Stimulated activated CD8-positive, alpha-beta memory T cell treated with anti-CD3 and anti-CD28 coated beads, Interleukin-15, amount 100 ng/mL, for 24 hours (primary cell): ENCODE measurements around the gene MKNK1.
A peak's percentile ranks its signal among the peaks of the same experiment; 100 is the strongest.

Experiments used
- DNase-seq: peaks from one replicate; pipeline ENCODE4 v3.0.0-alpha.2; 2020; ENCODE audit warnings: low read depth

Gene MKNK1

DNA sequence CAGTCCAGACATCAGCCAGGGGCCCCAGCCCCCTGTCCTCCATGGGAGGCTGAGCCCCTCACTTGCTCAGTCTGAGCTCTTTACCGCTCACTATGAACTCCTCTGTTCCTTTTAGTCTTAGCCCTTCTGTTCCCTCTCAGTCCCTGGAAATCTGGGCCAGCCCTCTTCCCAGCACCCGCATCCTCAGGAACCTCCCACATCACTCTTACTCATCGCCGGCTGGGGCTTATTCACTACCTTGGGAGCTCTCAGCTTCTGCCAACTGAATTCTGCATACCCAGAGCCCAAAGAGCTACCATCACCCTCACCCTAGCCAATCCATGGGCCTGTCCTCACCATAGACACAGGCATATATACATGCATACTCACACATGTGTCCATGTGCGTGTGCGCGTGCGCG lies 64.1 kb downstream of the MKNK1 start:
- no peak for DNase-seq

DNA sequence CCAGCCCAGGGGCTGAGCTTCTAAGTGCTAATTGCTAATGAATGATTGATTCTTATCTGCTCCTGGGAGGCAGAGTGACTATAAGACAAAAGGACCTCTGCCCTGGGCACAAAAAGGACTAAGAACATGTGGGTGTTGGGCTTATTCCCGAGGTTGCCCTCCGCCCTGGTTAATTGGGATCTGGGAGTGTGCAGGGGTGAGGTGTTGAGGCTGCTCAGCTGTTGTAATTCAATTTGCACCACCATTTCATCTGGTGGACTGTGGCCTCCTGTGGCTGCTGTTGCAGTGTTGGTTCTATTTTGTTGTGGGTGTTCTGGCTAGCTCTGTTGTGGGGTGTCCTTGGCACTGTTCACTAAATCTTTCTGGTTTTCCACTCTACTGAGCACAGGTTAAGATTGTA lies 65.9 kb downstream of the MKNK1 start:
- DNase-seq: no peak

DNA sequence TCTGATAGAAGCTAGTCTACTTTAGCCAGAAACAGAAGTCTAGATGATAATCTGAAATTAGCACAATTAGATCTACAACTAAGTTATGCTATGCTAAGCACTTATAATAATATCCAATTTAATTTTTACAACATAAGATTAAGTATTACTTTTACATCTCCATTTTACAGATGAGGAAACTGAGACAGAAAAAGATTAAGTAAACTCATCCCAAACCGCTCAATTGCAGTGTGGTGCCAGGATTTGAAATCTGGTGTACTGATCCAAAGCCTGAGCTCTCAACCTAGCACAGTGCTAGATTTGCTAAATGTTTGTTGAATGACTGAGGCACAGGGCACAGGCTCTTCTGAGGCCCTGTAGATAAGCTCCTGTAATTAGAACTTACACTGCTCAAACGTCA lies 66.4 kb downstream of the MKNK1 start:
- no peak for DNase-seq

DNA sequence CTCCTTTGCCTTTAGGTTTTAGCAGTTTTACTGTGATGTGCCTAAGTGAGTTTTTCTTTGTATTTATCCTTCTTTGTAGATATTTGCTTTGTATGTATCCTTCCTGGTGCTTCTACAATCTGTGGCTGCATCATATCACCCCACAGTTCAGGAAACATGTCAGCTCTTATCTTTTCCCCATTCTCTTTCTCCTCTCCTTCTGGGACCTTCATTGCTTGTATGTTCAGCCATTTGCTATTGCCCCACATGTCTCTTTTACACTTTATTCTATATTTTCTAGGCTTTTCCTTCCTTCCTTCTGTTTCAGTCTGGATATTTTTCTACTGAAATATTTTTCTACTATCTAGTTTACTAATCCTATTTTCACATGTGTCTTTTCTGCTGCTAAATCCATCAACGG lies 67.5 kb downstream of the MKNK1 start:
- no peak for DNase-seq

DNA sequence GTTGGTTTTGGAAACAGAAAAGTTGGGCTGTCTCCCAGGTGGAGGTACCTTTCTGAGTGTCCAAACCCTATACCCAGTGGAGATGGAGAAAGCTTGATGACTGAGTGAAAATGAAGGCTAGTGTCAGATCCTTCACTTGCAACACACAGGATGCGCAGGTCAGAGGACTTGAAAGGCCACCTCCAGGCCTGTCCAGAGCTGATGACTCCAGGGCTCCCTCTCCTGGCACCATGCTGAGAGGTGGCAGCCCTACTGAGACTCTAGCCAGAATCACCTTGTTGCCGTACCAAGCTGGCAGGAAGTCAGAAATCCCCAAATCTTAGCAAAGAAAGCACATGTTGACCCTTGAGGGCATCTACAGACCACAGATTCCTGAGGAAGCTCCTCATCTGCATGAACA lies 69.0 kb downstream of the MKNK1 start:
- DNase-seq: no peak

DNA sequence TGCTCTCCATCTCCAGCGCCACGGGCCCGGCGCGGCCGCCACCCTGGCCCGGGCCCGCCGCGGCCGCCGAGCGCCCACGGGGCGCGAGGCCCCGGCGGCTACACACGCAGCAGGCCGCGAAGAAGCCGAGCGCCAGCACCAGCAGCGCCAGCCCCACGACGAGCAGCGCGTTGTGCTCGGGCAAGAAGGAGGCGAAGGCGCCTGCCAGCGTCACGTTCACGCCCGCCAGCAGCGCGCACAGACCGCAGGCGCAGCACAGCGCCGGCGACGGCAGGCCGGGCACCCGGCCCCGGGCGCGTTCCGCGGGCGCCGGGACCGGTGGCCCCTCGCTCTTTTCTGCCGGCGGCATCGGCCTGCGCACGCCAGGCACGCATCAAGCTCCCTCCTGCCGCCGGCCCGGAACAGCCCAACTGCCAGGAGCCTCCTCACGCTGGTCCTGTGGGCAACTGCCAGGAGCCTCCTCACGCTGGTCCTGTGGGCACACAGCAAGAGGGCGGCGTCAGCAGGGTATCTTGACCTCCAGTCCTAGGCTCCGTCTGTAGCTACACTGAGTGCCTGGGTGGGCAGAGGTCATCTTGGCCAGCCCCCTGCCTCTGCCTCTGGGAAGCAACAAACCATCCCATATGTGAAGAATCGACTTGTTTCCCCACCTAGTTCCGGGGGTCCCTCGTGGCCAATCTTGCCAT lies 70.7 kb downstream of the MKNK1 start:
- peak; percentile 19 for DNase-seq

DNA sequence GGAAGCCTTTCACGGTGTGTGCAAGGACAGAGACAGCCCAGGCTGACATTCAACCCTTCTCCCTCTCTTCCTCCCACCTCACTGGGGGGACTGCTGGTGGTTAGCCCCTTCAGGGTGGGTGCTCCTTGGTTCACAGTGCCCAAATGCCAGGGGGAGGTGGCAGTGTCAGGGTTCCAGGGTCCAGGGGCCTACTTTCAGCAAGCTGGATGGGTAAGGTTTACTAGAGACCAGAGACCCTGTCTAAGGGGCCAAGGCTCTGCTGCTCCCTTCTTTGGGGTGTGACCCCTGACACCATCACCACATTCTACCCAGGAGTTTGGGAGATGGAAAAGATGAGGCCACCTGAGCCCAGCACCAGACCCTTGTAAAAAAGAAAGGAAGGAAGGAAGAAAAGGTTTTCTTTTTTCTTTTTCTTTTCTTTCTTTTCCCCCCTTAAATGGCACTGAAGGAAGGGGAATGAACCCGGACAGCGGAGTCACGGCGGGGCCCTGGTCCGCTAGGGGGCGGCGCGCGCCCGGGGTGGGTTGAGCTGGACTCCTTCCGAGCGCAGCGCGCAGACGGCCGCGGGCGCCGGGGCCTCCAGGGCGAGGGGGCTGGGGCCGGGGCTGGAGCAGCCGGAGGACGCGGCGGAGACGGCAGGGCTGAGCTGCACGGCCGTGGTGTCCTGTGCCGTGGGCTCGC lies 71.4 kb downstream of the MKNK1 start:
- peak; percentile 41 for DNase-seq

DNA sequence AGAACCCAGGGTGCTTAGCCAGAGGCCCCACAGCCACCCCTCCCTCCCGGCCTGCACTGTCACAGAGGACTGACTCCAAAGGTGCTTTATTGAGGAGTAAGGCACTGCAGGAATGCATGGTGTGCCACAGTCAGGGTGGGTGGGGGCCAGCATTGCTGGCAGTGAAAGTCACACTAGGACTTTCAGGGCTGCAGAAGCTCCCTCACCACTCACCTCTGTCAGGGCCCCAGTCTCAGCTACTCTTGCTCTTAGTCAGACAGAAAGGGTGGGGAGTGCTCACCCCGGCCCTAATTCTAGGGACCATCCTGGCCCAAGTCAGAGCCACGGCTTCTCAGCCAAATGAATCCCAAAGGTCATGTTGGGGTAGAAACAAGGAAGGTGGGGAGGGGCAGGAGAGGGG lies 72.0 kb downstream of the MKNK1 start:
- no peak for DNase-seq

DNA sequence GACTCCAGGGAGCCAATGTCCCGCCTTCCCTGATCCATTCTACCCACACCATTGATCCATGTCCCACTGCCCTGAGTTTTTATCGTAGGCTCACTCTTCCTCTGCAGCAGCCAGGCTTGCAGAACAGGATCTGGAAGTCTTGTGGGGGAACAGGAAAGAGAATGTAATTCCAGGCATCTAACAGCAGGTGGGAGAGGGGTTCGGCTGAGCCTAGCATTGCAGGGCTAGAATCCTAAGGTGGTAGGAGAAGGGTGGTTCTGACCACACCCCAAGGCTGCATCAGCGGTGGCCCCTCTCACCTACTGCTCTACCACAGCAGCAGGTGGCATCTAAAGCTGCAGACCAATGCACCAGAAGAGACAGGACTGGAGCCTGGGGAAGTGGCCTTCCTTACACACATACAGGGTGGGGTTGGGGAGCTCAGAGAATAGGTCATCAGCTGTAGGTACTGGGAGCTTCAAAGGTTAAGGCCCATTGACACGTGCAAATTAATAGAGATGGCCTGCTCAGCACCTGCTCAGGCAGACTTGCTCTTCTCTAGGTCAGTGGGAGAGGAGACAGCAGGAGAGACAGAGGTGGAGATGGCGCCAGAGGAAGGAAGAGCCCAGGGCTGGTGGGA lies 73.2 kb downstream of the MKNK1 start:
- DNase-seq: no peak

DNA sequence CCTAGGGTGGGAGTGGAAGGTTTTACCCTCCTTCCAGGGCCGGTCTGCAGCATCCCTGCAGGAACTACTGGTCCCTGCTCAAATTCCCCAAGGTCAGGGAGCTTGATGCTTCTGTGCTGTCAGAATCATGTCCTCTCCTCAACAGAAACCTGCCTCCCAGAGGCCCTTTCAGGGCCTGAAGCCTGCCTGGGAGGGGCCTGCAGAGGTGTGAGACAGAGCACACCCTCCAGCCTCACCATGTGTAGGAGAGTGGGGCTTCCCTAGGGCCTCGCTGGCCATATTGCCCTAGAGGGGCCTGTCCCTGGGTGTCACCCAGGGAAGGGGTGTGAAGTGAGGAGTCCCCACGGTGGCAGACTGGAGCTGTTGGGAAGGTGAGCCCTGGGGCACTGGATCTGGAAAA lies 73.8 kb downstream of the MKNK1 start:
- no peak for DNase-seq

DNA sequence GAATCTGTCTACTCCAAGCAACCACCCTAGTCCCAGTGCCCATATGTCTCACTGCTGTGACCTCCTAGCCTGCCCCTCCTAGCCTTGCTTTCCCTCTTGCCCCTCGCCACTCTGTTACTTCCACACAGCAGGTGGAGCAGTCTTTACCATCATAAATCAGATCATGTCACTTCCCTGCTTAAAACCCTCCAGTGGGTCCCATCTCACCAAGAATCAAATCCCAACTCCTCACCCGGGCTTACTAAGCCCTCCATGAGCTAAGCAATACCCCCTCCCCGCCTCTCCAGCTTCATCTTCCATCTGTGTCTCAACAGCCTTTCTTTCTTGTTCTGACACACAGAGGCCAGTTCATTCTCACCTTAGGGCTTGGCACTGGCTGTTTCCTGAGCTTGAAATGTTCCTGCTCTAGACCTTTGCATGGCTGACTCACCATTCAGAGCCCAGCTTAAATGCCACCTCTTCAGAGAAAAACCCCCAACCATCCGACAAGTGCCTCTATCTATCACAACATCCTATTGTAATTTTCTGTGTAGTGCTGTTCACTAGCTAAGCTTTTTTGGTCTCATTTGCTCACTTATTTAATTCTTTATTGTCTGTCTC lies 74.9 kb downstream of the MKNK1 start:
- DNase-seq: no peak

DNA sequence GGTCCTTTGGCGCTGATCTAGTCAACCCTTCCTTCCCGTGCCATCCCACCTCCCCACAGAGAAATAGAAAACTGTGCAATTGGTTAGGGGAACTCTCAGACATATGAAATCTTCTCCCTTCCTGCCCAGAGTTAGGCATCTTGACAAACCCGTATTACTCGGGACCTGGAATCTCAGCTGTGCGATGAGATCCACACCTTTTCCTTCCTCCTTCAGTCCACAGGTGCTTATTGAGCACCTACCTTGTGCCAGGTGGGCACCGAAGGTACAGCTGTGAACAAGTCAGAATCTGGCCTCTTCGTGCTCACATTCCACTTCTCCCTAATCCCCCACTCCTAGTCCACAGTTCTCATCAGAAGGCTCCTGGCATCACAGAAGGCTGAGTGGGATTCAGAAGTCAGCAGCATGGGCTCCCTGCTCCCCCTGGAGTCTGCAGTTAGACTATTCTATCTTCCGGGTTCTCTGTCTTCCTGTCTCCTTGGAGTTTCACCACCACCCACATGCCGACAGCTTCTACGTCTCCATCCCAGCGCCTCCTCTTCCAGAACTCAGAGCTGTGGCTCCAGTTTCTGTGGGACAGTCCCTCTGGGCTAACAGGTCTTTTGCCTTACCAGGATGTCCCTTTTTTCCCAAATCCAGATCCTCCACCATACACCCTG lies 75.6 kb downstream of the MKNK1 start:
- DNase-seq: no peak

DNA sequence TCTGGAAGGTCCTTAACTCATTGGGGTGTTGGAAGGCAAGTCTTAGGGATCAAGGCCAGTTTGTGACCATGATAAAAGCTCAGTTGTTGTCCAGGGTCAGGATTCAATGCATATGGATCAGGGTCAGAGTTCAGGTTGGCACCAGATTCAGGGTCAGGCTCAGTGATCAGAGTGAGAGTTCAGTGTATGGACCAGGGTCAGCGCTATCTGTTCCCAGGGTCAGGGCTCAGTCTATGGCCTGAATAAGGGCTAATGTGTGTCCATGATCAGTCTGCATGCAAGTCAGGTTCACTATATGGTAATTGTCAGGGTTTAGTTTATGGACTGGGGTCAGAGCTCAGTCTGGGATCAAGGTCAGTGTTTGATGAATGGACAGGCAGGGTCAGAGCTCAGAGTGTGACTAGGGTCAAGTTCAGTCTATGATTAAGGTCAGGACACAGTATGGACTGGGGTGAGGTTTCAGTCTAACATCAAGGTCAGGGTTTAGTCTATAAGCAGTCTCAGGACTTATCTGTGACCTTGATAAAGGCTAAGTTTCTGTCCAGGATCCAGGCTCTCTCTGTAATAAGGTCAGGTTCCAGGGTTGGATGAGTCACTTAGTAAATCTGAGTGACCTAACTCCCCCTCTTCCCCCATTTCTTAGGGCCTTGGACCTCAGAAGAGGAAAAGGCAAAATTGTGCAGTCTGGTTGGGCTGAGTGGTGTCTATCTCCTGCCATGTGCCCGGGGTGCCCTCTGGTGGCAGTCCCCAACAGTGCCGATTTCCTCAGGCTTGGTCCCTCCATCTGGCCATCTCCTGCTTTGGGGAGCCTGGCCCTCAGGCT lies 76.4 kb downstream of the MKNK1 start:
- peak; percentile 53 for DNase-seq

DNA sequence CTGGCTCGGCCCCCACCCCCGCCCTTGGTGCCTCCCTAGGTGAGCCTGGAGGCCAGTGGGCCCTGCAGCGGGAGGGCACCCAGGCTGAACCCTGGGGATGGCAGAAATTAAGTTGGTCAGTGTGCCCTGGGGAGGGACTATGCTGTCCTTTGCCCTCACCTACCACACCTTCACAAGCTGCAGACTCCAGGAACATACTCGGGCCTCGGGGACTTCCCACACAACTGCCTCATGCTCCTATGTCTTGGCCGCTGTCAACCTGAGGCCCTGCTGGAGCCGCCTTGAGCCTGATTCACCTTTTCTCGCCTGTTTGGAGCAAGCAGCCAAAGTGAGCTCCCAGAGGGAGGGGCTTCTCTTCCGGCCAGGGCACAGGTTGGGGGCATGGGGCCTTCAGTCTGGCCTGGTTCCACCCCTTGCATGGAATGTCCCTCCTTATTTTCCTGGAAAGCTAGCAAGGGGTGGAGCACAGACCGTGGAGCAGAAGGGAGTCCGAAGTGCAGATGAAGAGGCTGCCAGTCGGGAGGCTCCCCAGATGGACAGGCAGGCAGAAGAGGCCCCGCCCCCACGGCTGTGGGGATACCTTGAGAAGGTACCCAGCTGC lies 77.3 kb downstream of the MKNK1 start:
- no peak for DNase-seq

DNA sequence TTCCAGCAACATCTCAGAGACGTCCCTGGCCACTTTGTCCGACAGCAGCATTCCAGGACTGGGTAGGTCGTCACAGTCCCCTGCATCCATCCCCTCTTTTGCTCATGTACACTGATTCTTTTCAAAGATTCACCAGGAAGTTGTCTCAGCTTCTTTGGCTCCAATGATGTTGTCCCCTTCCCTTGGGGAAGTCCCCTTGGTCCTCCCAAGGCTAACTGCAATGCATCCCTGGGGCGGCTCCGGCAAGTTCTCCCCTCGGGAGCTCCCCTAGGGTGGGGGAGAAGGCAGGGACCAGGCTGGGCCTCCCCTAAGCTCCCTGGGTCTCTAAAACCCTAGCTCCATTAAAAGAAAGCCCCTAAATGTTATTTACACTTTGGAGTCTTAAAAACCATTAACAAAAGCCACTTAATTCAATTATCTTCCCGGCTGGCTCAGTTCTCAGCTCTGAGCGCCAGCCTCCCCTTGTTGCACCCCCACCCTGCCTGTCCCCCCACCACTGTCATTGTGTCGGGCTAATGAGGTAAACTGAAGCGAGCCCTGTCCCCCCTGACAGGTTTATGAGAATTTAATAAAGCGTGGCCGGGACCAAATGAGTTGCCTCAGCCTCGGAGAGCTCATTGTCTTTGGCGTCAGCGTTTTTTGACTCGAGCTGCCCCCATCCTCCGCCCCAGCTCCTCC lies 77.9 kb downstream of the MKNK1 start:
- no peak for DNase-seq

DNA sequence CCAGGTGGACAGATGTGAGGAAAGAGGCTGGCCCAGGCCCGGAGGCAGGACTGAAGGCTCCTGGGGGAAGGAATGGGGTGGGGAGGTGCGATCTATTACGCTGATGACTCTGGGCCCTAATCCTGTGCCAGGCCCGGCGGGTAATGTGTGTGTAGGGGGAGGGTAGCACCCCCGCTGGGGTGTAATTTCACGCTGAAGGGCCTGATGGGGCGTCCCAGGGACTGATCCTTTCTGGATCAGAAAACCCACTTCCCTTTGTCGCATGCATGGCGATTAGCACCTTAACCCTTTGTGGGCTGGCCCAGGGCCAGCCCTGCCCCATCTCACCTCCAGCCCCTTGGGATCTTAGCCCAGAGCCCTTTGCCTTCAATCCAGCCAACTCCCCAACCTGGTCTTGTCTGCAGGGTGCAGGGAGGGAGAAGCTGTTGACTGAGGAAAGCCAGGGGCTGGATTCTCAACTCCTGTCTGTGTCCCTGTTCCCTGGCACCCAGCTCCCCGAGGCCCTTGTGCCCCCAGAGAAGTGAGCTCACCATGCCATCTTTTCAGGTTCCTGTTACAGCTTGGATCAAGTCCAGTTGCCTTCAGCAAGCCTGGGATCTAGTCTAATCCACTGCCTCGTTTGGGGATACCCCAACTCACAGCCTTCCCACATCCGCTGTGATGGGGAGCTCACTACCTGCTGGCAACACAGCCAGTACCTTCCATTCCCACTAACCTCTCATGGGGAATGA lies 78.7 kb downstream of the MKNK1 start:
- no peak for DNase-seq

DNA sequence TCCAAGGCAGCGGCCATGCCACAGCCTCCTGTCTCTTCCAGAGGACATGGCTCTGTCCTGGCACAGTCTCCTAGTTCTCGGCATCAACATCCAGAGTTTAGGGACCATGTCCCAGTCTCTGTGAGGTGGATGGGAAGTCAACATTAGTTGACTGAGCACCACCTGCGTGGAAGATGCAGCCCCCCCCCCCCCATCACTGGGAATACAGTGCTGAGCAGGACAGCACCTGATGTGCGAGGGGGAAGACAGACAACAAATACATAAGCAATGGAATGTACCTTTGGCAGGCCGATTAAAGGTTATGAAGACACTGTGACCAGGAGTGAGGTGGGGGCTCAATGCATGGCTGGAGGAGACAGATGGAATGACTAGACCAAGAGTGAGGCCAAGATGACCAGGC lies 79.2 kb downstream of the MKNK1 start:
- DNase-seq: no peak

DNA sequence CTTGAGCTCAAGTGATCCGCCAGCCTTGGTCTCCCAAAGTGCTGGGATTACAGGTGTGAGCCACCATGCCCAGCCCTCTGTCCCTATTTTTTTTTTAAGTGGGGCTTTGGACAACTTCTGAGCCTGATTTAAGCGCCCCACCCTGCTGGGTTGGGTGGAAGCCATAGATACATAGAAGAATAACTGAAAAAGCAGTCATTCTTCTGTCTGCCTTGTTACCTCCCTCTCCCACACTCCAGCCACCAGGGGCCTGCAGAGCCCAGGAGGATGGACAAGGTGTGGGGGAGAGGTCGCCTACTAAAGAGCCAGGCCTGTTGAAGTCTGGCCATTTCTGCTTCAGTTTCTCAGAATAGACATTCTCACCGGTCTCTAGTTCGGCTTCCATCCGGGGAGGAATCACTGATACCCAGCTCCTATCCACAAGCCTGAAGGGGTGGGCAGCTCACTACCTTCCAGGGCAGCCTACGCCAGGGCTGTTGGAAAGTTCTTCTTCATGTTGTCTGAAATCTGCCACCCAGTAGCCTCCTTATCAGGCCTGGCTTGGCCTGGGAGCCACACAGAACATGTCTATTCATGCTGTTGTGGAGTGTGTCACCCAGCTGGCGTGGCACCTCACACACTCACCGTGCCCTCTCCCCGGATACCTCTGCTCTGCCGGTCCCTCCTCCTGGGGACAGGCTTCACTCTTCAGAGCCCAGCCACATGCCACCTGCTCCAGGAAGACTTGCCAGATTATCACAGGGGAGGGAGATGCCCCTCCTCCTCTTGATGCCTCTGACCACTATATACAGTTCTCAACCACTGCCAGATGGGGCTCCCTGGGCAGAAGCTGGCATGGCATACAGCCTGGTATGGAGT lies 80.3 kb downstream of the MKNK1 start:
- DNase-seq: no peak

DNA sequence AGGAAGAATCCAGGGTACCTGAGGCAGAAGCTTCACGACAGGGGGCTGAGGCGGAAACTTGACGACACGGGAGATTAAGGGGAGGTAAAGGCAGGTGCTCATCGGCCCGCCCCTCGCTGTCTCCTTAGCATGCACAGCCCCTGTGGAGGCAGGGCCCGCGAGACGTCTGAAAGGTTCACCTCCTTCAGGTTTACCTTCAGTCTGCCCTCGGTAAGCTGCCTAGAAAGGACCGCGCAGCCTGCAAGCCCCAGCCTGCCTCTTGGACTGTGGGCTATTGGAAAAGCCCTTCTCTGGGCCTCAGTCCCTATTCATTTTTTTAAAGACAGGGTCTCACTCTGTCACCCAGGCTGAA lies 81.1 kb downstream of the MKNK1 start:
- no peak for DNase-seq
